AG09319 (cell line): ENCODE results near the gene CSK.
A peak's percentile ranks its signal among the peaks of the same experiment; 100 is the strongest.

Experiments
- DNase-seq: peaks from one replicate; pipeline ENCODE4 v3.0.0-alpha.2; 2010; ENCODE audit warnings: low read depth; ENCODE audit errors: extremely low read depth
- TF ChIP-seq, protein P1 (sequence below): IDR thresholded peaks from 2 replicates; pipeline ENCODE4 v1.5.1; 2011; ENCODE audit warnings: low read depth, mild to moderate bottlenecking, inconsistent platforms, low read length, moderate library complexity

CSK gene

DNA sequence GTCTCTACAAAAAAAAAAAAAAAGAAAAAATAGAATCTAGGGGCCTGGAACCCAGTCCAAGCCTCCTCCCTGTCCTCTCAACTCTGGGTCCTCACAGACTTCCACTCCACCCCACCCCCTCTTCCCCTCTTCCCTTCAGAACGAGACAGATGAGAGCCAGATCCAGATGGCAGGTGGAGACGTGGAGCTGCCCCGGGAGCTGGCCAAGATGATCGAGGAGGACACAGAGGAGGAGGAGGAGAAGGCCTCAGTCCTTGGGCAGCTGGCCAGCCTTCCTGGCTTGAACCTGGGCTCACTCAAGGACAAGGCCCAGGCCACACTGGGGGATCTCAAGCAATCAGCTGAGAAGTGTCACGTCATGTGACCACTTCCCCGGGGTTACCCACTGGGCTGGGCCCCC is 48.1 kb downstream of the CSK start:
- no peak for DNase-seq
- TF ChIP-seq, protein P1, sequence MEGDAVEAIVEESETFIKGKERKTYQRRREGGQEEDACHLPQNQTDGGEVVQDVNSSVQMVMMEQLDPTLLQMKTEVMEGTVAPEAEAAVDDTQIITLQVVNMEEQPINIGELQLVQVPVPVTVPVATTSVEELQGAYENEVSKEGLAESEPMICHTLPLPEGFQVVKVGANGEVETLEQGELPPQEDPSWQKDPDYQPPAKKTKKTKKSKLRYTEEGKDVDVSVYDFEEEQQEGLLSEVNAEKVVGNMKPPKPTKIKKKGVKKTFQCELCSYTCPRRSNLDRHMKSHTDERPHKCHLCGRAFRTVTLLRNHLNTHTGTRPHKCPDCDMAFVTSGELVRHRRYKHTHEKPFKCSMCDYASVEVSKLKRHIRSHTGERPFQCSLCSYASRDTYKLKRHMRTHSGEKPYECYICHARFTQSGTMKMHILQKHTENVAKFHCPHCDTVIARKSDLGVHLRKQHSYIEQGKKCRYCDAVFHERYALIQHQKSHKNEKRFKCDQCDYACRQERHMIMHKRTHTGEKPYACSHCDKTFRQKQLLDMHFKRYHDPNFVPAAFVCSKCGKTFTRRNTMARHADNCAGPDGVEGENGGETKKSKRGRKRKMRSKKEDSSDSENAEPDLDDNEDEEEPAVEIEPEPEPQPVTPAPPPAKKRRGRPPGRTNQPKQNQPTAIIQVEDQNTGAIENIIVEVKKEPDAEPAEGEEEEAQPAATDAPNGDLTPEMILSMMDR, result no peak

DNA sequence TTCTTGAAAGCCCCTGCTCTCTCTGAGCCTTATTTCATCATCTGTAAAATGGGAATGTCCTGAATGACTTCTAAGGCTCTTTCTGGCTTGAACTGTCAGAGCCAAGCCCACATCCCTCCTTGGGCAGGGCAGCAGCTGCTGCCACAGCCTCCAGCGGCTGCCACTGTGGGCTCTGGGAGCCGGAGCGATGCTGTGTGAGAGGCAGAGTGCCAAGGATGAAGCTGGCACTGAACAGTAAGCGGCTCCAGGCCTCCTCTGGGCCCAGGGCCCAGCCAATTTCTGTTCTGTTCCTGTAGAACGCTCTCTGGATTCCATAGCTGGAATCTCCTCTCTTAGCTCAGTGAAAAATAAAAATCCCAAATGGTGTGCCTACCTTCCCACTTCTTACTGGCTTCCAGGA is 49.0 kb downstream of the CSK start:
- no peak for DNase-seq
- TF ChIP-seq, protein P1, result no peak

DNA sequence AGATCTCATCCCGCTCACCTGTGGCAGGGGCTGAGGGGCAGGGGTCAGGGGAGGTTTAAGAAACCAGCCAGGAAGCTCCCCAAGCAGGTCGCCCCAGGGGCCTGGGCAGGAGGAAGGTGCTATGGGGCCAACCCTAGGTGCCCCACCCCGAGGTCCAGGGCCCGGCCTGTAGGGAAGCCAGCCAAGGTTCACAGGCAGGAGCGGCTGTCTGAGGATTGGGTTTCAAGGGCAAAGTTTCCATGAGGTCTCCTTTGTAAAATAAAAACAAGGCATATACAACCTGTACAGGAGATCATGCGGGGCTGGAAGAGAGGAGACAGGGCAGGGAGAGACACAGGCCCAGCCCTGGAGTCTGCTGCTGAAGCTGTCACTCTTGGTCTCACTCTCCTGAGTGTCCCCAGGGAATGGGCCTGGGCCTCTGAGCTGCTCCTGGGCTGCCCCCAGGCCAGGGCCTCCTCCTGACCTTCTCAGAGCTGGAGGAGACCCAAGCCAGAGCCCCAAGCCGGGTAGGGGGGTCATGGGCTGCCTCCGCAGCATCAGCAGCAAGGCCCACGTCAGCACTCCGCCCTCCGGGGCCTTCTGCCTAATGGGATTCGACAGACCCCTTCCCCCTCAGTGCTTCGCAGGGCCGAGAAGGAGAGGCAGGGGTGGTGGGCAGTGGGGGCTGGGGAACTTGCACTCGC is 50.1 kb downstream of the CSK start:
- TF ChIP-seq, protein P1, result no peak
- no peak for DNase-seq

DNA sequence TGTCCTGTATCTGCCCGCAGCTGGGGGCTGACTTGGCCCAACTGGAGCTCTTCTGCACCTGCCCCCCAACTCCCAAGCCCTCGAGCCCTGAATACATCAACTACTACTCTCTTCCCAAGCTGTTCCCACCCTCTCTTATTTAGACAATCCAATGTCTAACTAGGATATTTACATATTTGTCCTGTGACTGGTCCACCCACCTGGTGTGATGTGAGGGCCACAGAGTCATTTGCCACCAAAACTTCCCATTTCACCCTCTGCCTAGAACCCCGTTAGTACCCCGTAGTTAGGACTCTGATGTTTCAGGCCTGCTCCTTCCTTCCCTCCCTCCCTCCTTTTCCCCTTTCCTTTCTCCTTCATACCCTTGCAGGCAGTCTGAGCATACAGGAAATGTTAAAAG is 50.9 kb downstream of the CSK start:
- DNase-seq, result no peak
- TF ChIP-seq, protein P1, result no peak

DNA sequence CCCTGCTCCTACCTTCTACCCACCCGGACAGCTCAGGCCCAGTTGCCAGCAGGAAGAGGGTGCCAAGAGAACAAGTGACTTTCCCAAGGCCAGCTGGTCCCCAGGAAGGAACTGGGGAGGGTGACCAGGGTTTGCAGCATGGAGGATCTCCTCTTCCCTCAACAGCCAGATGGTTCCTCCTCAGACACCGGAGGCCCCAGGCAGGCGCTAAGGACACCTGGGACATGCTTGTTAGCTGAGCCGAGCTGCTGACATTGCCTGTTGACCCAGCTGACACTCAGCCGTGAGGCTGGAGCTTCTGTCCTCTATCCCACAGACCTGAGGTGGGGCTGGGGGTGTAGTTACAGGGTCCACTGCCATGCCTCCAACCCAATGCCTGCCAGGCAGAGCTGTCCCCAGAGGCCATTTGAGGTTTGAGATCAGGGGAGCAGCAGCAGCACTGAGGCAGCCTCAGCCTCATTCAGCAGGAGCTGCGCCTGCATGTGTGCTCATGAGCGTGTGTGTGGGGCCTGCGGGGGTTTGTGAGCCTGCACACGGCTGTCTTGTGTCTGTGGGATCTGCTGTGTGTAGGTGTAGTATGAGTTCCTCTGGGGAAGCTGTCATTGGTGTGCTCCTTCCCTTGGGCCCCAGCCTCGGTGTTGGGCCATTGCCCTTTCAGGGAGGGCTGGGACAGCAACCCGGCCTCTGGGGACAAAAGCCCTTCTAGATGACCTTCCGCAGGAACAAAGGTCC is 51.7 kb downstream of the CSK start:
- TF ChIP-seq, protein P1, result no peak
- no peak for DNase-seq

DNA sequence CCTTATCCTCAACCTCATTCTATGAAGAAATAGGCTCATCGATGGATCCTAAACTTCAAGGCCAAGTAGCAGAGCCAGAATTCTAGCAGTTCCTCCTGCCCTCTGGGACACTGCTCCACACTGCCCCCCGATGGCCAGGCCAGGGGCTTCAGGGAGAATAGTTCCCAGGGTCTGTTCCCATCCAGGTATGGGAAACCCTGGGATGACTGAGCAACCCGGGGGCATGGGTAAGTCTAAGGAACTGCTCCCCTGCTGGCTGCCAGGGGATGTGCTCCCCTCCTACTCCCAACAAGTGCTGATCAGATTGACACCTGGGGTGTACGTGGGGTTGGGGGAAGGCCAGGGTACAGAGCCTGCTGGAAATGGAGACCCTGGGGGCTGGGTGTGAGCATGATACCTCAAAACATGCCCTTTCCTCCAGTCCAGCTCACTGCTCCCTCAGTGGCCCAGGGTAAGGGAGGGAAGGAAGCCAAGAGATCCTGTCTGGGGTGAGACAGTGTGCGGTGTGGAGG is 53.5 kb downstream of the CSK start:
- TF ChIP-seq, protein P1, result peak; percentile 71

DNA sequence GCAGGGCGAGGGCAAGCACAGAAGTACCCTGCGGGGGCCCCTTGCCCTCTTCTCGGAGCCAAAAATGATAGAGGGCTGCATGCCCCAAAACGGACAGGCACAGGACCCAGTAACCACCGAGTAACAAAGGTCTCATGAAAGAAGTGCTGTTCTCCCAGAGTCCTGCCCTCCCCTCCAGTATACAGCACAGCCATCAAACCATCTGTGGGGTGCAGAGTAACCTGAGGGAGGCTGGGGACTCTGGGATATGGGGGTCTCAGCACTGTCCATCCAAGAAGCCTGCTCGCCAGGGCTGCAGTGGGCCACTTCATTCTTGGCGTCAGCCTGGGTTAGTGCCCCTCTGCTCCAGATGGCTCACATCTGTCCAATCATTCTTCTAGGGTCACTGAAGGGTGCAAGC is 55.0 kb downstream of the CSK start:
- DNase-seq, result no peak
- TF ChIP-seq, protein P1, result no peak

More for the DNA sequence above, 53.5 kb downstream of the CSK start:
- no peak for DNase-seq
